NCI-H526 (cell line): ENCODE measurements around the gene SCLT1.
"Not testable (repeated sequence)": the region's sequence is repeated elsewhere in the genome, so short reads cannot be mapped to it uniquely, and the experiment has no call there.

ENCODE experiments used
- DNase-seq, 2 experiments: peaks; one replicate each; lab custom pipeline; 2025; lab: John Stamatoyannopoulos, UW

Gene SCLT1

DNA sequence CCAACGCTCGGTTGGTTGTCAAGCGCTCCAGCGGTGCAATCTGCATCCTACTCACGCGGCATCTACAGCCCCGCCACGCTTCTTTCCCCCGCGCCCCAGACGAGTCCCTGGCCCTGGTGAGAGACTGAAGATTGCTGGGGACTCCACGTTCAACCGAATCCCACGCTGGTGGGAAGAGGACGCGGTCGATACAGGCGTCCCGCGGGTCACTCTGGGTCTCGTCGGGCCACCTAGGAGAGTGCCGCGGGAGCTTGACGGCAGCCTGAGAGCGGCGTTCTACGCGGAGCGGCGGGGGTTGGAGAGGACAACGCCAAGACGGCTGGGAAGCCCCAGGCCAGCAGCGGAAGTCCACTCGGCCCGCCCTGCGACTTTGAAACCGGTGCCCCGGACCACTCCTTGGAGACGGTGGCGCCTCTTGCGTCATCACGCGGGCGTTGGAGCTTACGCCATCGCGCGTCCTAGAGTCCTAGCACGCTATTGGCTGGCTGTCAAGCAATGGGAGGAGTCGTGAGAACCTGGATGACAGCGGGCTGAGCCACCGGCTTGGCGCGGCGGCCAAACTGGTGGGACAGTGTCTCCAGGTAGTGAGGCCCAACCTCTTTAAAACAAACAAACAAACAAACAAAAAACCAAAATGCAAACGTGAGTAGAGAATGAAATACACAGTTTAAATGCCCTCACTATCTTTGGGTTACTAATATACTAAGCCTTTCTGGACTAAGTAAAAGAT, at the start of gene SCLT1:
Gene SCLT1, minus strand, starts transcription at position 349 of the 730 bp plus-strand sequence. CDS start 436 bp downstream, outside the sequence.
- peak; percentile 96 to 99 for DNase-seq

DNA sequence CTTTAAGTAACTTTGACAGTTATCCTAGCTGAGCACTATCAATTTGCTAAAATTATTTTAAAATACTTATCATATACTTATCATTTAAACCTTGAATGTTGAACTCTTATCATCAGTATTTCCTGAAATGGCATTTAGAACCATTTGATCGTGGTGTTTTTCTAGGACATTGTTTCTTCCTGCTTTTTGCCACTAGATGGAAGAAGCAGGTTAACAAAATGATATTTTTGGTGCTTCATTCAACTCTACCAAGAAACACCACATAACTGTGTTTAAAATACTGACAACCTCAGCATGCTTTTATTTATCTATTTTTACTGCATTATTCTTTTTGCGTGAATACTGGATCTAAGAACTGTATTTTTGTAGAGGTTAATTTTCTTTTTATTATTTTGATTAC, 47.2 kb upstream of the SCLT1 start:
- no peak for DNase-seq

DNA sequence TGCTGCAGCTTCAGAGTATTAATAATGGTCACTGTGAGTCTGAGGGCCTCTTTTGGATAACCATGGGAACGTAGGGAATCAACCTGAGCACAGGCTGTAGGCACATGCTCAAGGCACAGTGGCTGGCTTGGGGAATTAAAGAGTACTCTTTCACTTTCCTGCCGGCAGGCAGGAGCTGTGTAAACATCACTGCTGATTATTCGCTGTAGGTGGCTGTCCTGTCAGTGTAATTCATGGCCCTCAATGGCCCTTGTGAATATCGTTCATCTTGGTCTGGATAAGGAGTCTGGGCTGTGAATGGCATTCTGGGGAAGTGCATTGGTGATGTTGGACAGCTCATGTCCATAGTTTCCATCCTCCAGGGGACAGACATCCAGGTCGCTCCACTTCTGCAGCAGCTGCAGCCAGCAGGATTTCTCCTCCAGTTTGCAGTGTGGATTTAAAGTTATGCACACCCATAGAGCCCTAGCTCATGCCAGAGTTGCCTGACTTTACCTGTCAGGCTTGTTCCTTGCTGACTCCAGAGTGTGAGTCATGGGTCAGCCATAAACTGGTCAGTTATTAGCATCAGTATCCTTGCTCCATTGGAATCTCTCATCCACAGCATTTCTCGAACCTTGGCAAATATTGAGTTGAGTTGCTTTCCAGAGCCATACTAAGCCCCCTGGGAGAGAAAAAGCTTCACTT, 45.6 kb upstream of the SCLT1 start:
- no peak for DNase-seq

DNA sequence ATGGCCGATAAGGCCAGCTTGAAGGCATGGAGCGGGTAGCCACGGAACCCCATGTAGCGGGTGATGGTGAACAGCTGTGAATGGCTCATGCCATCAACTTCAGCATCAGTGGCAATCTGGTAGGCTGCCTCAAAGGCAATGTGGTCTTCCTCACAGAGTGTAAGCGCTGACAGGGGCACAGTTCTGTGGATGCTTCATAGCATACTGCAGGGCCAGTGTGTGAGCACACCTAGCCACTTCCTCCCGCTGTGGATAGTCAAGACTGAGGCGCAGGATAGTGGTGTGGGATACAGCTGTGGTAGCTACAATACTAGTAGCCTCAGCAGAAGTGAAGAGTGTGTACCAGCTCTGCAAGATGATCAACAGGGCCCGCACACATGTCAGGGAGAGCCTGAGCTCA, 43.1 kb upstream of the SCLT1 start:
- no peak for DNase-seq

DNA sequence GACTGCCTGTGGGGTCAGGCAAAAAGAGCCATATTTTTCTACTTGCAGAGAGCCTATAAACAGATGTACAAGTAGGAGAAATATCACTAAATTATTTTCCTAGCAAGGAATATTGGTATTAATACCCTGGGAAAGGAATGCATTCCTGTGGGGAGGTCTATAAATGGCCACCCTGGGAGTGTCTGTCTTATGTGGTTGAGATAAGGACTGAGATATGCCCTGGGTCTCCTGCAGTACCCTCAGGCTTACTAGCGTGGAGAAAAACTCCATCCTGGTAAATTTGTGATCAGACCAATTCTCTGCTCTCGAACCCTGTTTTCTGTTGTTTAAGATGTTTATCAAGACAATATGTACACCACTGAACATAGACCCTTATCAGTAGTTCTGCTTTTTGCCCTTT, 38.0 kb upstream of the SCLT1 start:
- DNase-seq = no peak

DNA sequence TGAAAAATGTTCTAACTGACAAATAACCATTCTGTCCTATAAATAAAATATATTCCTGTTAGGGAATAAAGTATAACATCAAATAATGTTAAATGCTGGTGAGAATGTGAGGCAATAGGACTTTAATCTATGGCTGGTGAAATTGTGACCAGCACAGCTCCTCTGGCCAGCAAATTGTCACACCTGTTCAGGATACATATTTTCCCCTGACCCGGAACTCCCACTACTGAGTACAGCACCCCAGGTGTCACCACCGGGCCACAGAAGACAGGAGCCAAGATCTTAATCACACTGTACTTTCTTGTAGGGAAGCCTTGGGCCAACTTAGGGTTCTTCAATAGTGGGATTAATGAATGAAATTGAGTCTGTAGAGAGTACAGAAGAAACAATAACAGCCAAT, 35.8 kb upstream of the SCLT1 start:
- no peak for DNase-seq

DNA sequence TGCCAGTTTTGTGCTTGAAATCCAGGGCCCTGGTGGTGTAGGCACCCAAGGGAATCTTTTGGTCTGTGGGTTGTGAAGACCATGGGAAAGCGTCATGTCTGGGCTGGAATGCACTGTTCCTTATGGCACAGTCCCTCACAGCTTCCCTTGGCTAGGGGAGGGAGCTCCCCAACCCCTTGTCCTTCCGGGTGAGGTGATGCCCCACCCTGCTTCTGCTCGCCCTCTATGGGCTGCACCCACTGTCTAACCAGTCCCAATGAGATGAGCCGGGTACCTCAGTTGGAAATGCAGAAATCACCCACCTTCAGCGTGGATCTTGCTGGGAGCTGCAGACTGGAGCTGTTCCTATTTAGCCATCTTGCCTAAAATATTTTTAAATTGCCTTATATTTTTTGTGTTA, 33.3 kb upstream of the SCLT1 start:
- DNase-seq = not testable (repeated sequence)

DNA sequence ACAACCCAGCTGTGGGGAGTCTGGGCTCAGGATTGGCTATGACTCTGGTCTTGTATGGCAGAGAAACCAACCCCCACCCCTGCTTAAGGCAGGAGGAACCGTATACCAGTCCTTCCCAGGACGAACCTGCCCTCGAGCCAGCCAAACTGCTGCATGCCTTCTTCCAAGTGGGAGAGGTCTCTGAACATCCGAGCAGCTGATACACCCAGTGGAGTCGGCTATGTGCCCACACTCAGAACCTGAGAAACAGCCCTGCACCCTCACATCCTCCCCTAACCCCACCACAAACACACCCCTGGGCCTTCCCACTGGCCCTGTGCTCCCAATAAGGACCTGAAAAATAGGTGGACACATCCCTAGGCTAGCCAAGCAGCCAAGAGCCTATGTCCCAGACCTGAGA, 24.4 kb upstream of the SCLT1 start:
- DNase-seq = no peak

DNA sequence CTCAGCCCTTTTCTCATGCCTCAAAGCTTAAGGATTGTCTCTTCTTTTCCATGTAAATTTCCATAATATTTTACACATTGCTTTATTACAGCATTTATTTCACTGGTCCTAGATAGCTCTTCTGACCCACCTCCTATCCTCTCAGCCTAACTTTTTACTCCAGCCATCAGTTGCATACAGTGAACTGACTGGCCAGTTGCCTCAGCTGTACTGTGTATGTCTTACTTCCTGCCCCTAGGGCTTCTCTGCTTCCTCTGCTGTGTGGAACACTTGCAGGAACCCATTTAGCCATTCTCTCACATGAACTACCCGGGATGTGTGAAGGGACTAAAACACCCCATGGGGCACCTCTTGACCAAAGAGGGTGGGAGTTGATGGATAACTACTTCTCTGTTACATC, 20.6 kb upstream of the SCLT1 start:
- DNase-seq = no peak

DNA sequence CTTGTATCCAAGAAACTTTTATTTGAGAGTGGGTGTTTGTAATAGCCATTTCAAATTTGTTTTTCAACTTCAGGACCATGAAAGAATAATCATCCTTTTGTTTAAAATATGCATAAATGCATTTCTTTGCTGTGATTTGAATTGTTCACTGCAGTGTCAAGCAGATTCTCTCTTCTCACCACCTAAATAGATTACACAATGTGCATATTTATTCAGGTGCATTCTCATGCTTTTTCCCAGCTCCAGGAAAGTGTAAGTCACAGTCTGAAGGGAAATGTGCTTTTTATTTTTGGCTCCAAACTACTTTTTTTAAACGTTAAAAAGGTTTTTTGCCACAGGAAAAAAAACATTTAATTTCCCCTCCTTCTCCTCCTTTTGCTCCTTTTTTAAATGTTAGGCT, 20.1 kb upstream of the SCLT1 start:
- DNase-seq = no peak

DNA sequence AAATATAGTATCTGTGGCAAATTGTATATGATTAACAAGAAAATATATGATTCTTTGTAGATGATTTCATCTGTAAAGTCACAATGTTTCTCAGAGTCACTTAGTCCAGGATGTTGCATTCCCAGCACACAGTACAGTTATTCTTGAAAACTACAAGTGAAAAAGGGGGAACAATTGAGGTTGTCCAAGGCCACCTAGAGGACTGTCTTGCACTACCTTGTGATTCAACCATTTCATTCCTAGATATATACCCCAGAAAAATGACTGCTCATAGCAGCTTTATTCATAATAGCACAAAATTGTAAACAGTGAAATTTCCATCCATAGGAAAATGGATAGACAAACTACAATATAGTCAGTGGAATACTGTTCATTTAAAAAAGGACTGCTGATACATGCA, 18.6 kb upstream of the SCLT1 start:
- no peak for DNase-seq

DNA sequence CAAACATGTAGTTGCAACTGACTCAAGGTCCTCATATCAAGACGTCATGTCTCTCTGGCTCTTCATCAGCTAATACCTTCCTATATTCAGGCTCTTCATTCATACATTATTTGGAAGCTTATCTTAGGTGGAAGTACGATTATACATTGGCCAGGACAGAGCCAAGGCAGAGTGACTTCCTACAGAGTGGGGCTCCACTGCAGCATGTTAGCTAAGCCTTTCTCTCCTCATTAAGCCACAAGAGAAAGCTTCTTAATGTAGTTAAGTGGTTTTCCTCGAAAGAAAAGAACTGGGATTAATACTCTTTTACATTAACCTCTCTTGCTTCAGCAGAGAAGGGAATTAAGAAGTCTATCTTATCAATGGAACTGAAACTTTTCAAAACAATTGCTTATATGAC, 17.6 kb upstream of the SCLT1 start:
- no peak for DNase-seq

DNA sequence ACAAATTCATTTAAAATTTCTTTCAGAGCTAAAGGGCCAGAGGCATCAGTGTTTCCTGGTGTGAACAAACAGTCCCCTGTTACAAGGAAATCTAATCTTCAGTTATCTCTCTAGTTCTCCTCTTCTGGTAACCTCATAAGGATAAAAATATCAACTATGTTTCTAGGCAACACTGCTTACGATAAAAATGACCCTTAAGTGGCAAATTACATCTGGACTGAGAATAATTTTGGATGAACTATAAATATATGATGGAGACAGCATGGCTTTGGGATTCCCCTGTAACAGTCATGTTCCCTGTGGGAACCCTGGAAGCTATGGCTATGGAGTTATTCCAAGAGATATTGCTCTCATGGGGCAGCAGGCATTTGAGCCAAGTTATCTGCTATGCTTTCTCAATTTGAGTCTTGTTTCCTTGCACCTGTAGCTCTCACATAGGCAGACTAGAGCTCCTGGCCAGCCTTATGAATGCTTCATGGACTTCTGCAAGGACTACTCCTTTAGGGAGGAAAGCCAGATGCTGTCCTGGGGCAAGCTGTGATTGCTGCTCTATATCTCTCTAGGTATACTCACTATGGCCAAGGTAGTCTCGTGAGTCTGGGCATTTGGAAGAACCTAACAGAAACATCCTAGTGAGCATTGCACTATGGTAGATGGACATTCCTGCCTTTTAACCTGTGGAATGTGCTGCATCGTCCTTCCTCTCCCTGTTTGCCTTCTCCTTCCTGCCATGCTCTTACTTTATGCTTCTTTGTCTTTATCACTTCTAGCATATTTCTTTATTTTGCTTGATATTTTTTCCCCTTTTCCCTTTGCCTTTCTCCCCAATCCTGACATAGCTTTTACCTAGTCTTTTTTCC, 16.9 kb upstream of the SCLT1 start:
- no peak for DNase-seq

DNA sequence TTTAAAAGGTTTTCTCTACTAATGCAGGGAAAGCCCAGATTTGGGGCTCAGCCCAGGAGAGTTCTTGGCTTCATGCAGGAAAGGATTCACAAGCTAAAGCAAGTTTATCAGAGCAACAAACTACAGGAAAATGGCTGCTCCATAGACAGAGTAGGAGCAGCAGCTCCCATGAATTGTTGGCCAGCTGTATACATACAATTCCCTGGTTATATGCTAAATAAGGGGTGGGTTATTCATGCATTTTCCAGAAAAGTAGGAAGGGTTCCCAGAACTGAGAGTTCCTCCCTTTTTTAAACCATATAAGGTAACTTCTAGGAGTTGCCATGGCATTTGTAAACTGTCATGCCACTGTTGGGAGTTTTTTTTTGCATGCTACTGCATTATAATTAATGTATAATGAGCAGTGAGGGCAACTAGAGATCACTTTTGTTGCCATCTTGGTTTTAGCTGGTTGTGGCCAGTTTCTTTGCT, 5.2 kb upstream of the SCLT1 start:
- no peak for DNase-seq

DNA sequence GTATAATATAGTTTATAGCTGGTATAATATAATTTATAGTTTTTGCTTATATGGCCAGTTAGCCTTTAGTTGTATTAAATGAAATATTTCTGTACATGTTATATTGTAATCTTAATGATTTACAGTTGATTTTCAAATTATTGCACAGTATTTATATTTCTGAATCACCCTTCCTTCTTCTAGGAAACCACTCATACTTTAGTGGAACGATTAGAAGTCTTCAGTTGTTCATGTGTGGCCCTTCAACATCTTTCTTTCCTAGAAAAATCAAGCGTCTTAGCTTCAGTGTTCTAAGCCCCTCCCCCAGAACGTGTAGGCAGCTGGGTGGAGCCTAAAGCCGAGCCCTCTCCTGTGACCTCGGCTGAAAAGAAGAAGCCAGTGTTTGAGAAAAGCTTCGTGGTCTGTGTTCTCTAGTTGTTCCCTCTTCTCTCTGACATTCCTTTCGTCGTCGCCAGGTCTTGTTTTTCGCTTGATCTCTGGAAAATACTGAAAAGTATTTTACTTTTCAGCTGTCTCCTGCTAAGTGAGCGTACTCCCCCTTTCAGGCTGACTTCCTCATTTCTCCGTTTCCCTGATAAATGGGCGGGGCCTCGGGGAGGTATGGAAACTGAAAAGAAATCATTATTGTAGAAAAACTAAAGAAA, 2.6 kb upstream of the SCLT1 start, which contains the start of gene C4orf33:
Gene C4orf33, plus strand, starts transcription at position 342 of the 644 bp plus-strand sequence. CDS start 6,459 bp downstream, outside the sequence.
- DNase-seq = peak; percentile 40 to 84

DNA sequence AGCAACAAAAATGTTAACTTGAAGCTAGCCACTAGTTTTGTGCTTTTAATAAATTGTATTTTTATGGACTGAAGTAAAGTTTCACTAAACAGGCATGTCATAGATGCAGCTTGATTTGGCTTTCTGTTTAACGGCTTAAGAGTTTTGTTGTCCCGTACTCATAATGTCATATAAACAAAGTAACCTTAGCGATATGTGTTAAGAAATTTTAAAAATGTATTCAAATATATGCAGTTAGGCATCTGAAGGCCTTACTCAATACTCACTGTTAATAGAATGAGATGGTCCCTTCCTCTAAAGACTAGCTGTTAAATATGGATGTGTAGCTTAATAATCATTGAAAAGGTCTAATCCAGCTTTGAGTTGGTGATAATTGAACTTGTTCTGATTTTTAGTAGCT, 1.0 kb upstream of the SCLT1 start:
- DNase-seq = peak in 1 of 2 experiments; percentile 5

DNA sequence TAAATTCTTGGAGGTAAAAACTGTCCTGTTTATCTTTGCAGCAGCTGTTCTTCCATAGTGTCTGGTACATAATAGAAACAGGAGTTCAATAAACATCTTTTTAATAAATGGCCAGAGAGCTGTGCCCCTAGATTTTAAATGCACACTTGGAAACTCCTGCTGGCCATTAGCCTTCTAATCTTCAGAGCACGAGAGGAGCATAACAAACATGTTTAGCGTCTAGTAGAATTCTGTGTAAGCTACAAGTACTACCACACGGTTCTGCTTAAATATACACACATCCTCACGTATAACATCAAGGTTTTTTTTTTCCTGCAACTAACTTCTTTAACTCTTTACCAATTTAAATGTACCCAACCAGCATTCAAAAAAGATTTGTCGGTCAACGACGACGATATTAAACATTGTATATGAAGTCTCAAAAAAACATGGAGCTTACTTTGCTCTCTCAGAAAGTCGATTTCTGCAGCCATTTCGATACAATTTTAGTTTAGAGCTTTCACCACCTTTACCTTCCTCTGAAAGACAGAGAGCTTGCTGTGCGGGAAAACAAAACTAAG, 628 bp downstream of the SCLT1 start:
- DNase-seq = peak in 1 of 2 experiments; percentile 18

DNA sequence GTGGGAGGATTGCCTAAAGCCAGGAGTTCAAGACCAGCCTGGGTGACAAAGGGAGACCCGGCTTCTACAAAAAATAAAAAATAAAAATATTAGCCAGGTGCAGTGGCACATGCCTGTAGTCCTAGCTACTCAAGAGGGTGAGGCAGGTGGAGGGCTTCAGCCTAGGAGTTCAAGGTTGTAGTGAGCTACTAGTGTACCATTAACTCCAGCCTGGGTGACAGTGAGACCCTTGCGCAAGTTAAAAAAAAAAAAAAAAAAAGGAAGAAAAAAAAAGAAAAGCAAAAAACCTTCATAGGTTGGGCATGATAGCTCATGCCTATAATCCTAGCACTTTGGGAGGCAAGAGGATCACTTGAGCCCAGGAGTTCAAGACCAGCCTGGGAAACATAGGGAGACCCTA, 5.8 kb downstream of the SCLT1 start:
- no peak for DNase-seq

DNA sequence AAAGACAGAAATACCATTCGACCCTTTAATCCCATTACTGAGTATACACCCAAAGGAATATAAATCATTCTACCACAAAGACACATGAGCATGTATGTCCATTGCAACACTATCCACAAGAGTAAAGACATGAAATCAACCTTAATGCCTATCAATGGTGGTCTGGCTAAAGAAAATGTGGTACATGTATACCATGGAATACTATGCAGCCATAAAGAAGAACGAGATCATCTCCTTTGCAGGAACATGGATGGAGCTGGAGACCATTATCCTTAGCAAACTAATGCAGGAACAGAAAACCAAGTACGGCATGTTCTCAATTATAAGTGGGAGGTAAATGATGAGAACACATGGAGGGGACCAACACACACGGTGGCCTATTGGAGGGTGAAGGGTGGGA, 7.9 kb downstream of the SCLT1 start:
- DNase-seq = no peak

DNA sequence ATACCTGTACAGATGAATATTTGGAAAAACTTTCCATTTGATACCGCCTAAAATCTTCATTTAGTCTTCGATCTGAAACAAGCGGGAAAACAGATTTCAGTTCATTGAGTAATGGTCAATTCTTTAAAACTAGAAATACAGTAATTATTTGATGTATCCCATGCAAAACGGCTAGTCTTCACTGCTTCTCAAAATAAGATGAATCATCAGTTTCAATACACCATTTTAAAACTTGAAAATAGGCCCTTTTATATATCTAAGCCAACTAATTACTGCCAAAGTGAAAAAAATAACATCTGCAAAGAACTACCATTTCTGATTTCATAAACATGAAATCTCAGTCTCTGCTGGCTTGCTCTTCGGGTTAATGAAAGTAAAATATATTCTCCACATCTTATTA, 11.0 kb downstream of the SCLT1 start:
- no peak for DNase-seq

DNA sequence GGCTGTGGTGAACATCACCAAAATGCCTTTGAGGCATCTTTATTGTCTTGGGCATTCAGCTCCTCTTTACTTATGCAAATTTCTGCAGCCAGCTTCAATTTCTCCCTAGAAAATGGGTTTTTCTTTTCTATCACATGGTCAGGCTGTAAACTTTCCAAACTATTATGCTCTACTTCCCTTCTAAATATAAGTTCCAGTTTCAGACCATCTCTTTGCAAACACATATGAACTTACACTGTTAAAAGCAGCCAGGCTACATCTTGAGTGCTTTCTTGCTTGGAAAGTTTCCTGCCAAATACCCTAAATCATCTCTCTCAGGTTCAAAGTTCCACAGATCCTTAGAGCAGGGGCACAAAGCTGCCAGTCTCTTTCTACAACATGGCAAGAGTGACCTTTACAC, 13.2 kb downstream of the SCLT1 start:
- no peak for DNase-seq

DNA sequence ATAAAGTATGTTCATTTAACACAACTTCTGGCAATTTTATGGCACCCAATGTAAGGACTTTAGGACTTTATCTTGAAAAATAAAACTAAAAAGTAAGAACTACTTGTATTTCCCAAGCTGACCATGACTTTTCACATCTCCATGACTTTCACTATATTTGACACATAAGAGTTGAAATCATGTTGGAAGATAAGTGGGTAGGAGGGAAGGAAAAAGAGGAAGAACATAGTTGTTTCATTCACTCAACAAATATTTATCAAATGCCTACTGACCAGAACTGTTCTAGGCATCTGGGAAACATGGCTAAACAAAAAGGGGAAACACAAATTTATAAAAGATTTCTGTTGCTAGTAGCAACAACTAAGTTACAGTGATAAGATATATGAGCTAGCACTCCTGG, 16.0 kb downstream of the SCLT1 start:
- DNase-seq = no peak
